DMS79 treated with DMSO at 0.1 percent for 48 hours (cell line): ENCODE results near the gene OSBPL5.

ENCODE experiments used
- DNase-seq: peaks from one replicate; lab custom pipeline; 2025; lab: John Stamatoyannopoulos, UW

Gene OSBPL5

DNA sequence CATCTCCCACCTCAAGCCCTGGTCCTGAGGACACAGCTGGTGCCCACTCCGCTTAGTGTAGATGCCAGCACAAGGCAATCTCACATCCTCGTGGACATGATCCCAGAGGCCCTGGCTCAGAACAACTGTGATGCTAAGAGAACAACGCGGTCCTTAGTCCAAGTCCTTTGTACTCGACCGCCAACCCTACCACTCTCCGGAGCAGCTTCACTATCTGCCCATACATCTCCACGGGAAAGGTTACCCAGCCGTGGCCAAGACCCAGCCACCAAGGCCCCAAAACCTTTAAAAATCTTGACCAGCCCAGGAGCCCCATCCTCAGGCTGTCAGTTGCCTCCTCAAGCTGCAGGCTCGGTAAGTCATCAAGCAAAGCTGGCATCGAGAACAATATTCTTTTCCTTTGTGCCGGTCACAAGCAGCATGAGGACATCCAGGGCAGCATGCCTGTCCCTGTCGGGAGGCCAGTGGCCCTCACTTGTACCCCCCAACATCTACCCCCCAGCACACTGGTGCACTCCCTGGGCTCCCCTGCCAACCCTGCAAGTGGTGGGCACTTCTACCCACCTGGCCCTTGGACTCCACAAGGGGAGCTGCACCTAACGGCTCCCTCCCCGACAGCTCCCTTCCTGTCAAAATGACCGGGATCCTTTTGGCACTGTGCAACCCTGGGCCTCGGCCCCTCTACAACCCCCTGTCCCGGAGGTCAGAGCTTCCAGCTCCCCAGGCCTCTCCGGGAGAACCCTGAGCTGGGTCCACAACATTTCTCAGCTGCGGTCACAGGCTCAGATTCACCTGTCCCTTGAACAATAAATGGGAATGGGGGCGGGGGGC lies 2.5 kb downstream of the OSBPL5 start:
- no peak for DNase-seq

DNA sequence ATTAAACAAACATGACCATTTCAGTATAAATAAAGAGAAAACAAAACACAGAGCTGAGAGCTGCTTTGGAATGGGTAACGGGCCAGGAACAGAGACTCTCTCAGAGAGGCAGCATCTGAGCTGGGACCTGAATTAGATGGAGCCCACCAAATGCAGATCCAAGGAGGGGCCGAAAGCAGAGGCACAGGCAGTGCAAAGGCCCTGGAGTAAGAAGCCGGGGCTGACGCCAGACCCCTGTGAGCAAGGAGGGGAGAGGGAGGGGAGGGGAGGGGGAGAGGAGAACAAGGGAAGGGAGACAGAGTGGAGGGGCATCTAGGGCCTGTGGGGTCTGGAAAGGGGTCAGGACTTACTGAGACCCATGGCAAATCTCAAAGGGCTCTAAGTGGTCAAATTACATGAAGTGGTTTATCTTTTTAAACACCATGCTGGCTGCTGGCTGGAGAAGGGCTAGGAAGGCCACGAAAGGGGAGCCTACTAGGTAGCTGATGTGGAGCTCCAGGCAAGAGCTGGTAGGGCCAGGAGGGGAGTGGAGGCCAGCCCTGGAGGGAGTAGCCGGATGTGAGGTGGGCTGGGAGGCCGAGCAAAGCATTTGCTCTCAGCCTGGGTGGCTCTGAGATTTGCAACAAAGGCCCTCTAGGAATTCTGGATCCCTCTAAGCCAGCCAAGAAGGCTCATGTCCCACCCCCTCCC lies 3.2 kb downstream of the OSBPL5 start:
- DNase-seq, result no peak

DNA sequence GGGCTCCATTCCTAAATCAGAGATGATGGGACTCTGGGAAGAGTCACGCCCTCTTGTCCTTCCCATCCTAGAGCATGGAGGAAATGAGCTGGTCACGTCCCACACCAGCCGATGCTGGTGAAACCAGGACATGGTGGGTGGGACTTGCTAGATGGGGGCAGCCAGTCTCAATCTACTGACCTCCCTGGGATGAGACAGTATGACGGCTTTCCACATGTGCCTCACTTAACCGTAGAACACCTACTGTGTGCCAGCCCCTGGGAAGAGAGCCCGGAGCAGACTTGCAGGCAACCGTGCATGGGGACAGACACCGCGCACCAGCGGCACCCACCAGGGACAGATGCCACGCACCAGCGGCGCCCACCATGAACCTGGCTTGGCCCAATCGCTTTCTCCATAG lies 3.8 kb downstream of the OSBPL5 start:
- DNase-seq, result no peak

DNA sequence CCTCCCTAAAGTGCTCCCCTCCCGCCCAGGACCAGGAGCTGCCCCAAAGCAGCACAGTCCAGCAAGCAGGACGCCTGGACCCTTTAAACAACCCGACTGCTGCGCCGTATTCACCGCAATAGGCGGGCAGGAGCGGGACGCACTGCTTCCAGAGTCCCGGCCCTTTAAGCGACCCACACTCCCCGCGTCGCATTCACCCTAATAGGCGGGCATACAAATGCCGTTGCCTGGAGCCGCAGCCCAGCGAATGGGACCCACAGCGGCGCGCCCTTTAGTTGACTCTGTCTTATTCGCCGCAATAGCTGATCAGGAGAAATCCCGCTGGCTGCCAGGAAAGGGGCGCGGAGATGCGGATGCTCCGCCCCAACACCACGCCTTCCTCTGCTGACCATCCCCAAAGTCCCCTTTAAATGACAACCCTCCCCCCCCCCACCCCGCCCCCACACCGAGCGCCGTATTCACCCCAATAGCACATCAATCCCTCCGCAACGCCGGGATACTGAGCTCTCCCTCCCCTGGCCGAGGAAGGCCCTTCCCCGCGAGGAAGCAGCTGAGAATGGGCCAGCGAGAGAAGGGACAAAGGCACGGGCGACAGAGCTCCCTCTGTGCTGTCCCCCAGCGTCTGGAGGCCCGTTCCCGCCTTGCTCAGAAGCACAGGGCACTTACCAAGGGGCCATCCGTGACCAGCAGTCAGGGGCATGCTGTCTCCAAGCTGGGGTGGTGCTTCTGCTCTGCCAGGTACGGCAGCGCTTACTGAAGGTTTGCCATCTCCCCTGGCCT lies 4.7 kb downstream of the OSBPL5 start:
- peak; percentile 38 for DNase-seq

DNA sequence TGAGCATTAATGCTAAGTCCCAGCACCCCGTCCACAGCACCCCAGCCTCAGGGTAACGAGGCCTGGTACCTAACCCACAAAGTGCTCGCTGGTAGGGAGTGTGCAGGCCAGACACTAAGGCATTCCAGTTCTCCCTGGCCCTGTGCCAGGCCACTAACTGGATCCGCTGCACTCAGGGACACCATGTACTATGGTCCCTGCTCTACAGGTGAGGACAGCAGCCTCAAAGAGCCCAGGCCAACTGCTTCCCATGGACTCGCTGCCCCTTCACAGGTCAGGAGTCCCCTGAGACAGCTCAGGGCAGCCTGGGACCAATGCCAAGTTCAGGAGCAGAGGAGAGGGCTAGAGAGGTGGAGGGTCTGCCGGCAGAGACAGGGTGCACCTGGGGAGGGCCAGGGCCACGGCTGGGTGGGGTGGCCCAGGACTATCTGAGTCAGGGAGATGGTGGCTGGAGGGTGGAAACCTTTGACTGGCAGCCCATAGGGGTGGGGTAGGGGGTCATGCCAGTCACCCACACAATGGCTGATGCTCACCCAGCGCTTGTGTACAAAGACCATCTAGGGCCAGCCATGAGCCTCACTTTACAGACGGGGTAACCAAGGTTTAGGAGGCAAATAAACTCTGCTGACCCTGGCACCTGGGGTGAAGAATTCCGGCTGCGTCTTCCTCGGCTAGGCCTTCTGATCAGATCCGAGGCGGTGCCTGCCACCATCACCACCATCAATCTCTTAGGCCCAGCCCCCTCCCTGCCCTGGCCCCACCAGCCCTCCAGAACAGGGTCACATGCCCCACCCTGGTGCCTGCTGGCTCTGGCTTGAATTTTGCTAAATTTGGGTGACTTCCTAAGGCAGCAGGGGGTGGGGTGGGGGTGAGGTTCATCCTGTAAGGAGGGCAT lies 5.6 kb downstream of the OSBPL5 start:
- DNase-seq, result no peak

DNA sequence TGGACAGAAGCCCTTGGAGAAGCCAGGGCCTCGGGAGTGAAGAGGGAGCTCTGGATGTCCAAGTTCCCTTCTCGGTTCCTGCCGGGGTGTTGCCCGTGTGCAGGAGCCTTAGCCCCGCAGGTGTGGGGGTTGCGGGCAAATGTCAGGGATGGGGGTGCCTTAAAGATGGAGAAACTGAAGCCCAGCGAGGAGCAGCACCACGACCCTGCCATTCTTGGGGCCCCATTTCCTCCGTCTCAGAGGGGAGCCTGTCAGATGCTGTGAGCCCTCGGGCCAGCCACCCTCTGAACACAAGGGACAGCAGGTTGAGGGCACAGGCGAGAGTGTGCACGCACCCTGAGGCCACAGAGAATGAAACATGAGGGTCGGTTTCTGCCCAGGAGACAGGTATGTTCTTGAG lies 6.3 kb downstream of the OSBPL5 start:
- no peak for DNase-seq

DNA sequence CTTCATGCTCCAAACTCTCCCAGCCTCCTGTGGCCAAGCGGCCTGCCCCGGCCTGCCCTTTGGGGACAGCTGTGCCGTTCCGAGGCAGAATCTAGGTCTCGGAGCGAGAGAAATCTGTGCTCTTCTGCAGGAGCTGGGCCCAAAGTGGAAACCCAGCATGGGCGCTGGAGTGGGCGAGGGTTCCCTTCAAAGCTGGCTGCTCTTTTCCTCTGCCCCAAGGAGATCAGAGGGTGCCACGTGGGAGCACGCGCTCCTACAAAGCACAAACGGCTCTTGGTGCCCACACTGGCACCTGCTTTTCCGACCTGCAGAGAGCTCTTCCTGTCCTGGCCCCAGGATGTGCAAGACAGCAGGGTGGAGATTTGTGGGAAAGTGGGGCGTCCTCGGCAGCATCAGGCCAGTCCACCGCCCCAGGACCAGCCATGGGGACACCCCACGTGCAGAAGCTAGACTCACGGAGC lies 6.9 kb downstream of the OSBPL5 start:
- no peak for DNase-seq

DNA sequence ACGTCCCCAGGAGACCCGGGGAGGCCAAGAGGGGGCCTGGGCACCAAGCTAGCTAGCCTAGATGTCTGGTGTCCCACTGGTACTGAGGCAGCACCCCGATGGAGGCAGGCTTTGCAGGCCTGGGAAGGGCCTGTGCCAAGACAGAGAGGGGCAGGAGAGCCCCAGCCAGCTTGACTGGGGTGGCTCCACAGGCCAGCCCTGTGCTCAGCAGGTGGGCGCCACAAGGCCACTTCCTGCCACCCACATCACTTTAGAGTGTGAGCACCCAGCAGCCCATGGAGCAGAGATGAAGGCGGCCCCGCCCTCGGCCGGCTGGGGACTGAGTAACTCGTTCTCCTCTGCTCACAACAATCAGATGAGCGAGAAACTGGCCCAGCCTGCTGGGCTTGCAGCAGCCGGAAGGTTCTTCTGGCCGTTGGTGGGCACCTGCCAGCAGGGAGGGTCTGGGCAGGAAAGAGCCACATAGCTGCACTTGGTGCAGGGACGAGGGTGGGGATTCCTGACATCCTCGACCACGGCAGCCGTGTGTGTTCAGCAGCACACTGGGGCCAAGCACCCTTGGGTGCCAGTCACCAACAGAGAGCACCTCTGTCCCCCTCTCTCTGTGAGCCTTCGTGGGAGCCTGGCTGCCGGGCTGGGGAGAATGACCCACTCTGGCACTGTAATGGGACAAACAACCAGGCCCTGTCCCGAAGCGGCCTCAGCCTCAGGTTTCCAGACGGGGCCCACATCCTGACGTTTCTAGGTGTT lies 7.6 kb downstream of the OSBPL5 start:
- DNase-seq, result no peak

DNA sequence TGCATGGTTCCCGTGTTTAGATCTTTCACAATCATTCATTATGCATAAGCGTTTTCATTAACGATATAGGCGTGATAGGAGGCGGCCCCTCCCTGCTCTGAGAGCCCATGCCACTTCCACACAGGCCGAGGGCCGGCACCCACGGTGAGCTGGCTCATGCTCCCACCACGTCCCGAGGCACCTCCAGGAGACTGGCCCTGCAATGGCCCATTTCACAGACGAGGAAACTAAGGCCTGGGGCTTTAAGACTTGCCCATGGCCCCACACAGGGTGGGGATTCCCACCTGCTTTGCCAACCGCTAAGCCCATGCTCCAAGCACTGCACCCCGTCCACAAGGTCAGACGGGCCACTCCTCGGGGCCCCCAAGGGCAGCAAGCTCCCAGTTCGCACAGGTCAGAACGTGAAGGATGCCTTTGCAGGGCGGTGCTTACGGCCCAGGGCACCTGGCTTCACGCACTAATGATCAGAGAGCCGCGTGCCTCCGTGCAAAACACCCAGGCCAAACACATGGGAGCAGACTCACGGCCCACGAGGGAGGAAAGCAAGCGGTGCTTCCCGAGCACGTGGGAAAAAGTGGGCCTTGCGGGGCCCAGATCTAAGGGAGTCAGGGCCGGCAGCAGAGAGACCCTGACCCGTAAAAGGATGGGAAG lies 8.3 kb downstream of the OSBPL5 start:
- no peak for DNase-seq

DNA sequence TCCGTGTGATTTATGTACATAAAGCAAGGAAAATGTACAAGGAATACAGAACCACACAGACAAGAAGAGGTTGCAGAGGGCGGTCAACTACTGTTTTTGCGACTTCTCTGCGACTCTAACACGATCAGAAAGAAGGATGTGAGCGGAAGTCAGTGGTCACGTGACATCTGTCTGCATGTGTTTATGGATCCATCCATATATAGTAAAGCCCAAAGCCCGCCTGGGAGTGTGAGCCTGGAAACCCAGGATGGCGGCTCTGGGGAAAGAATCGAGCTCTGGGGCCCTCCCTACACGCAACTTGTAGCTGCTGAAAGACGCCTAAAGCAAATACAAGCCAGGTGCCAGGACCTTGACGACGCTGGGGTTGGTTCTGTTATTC lies 8.8 kb downstream of the OSBPL5 start:
- DNase-seq, result no peak

DNA sequence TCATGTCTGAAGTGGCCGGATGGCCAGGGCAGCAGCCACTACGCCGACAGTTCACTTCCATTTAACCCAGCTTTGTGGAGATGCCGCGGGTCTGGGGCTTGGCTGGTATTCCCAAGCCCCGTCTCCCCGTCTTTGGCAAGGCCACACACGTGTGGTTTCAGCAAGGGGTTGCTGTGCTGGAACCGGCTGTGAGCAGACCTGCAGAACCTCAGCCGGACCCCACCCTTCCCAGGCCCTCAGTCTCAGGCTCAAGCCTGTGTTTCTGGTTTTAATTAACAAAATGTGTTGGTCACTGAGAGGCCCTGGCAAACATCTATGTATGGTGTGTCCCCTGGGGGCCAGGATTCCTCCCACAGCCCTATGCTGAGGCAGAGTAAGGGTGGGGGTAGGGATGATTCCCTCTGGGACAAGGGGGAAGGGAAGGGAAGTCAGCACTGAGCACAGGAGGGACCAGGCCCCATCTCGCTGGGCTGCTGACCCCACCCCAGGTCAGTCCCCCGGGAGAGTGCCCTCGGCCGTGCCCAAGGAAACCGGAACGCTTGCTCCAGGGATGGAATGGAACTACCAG lies 9.3 kb downstream of the OSBPL5 start:
- DNase-seq, result no peak

DNA sequence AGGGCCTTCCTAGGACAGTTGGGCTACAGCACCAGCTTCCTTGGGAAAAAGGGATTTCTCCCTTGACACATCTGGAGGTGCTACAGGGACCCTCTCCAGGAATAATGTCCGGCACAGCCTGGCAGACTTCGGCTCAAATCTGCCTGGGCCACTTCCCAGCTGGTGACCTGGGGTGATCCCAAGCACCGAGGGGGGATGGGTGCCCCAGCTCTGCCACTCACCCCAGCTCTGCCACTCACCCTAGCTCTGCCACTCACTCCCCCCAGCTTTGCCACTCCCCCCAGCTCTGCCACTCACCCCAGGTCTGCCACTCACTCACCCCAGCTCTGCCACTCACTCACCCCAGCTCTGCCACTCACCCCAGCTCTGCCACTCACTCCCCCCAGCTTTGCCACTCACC lies 9.9 kb downstream of the OSBPL5 start:
- no peak for DNase-seq

DNA sequence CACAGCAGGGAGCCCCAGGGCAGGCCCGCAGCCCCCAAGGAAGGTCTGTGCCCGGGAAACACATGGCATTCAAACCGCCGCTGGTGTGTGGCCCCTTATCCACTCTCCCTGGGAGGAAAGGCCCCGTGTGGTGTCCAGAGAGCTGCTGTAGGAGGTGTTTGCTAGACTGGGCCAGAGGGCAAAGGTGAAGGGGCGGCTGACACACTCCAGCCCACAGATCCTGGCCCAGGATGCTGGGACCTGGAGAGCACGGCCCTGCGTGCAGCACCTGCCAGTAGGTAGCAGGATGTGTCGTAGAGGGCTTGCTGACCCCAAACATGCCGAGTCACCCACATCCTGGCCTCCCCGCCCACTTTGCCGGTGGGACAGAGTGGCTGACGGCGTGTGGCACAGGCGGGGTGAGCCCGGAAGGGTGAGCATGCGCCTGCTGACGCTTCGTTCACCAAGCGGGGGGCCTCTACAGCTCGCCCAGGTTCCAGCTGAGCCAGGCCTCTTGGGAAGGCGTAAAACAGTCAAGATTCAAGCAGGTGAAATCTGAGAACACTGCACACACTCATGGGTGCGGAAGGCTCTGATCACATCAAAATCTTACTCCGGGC lies 11.0 kb downstream of the OSBPL5 start:
- DNase-seq, result peak; percentile 2

DNA sequence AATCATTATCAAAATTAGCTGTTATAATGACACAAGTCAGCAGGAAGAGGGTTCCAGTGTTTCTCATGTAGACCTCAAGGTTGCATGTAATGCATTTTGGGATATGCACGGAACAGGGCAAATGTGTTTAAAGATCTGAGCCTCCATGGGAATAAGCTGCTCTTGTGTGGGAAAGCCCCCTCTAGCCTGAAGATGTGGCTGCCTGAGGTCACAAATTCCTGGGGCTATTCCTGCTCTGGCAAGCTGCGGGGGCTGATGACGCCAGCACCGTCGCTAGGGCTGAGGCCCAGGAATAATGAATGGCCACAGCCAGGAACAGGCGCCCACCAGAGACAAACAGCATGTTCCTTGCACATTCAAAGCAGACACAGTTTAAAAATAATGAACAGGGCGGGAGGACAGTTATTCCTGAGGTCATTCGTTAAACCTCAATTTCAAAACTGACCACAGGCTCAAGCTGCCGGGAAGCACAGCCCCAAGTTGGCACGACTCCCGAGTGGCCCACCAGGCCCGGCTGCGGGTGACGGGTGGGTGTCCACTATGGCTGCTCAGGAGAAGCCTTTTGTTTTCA lies 11.7 kb downstream of the OSBPL5 start:
- DNase-seq, result no peak

DNA sequence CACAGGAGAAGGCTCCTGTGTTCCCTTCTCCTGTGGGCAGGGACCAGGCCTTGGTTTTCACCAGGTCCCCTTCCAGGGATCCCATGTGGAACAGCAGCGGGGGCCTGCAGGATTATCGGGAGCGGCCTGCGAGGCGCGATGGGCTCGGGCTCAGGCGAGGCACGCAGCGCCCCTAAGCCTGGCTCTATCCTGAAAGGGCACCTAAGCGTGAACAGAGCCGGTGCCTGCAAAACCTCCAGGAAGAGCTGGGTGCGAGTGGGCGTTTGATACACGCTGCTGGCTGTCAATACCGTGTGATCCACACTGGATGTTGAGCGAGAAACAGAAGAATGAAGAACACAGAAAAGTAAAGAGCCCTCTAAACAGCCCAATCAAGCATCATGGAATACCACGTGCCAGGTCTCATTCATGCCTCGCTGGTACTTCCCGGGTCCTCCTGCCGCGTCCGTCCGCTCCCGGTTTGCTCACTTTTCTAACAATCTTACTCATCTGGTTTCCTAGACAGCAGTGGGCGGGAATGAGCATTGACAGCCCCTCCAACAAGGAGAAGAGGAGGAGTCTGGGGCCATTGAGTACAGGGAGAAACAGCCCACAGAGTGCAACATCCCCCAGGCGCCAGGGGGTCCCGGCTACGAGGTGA lies 12.5 kb downstream of the OSBPL5 start:
- DNase-seq, result no peak

DNA sequence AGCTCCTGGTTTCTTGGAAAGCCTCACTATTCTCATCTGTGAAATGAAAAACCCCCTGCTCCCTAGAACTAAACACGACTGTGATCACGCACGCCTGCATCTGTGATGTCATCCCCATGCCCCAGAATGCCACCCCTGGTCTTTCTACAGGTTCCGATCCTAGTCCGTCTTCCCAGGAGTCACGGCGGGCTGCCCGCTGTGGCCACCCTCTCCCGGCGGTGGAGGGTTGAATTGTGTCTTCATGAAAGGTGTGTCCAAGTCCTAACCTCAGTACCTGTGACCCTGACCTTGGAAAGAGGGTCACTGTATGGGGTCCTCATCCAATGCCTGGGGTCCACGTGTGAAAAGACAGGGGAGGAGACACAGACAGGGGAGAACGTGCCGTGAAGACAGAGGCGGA lies 14.4 kb downstream of the OSBPL5 start:
- DNase-seq, result no peak

DNA sequence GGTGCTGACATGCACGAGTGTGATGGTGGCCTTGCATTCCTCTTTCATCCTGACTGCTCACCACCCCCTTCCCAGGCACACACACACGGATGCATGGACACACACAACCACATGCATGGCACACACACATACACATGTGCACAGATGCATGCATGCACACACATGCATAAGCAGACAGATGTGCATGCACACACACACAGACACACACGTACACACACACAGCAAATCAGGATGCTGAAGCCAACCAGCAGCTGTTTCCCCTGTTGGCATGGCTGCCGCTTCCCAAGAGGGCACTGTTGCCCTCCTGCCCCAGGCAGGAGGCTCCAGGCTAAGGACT lies 15.3 kb downstream of the OSBPL5 start:
- no peak for DNase-seq

DNA sequence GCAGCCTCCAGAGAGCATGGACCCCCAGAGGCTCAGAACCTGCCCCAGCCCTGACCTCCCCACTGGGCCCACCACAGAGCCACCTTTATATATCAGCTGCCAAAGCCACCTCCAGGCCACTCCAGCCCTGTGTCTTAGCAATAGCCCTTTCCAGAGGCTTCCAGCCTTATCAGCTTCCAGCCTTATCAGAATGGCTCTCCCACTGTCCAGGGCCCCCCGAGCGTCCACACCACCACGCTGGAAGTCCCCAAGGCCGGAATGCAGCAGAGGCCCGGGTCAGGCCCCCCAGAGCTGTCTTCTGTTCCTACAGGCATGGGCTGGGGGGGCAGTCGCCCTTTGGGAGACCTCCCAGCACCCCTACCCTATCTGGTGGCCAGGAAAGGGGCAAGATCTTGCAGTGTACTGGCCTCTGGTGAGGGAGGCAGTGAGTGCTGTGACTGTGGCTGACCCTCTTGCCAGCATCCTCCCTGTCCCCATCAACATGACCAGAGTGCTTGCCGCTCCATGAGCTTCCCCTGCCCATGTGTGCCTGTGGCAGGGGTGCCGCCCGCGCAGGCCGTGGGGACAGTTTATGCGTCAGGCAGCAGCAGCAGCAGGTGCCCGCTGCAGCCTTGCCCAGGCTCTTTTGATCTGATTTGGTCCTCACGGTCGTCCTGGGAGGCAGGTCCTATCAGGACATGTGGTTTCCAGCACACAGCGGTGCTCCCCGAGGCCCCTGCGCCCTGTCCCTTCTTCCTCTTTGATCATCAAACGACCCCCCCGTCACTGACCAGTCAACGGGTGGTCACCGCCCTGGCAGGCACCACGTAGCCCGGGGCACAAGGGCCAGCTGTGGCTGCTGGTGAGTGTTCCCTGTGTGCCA lies 15.9 kb downstream of the OSBPL5 start:
- DNase-seq, result no peak
